HEK293 (cell line): ENCODE measurements around the gene ZFHX3.

ENCODE experiments used
- CTCF ChIA-PET: fragments of 350-600 bp; formaldehyde crosslinking; extraction: SDS; loops from one replicate; lab custom pipeline; 2021; ENCODE audit warnings: antibody characterized with exemption; lab: Yijun Ruan, JAX
- POLR2A ChIA-PET: fragments of 300-600 bp; formaldehyde crosslinking; extraction: SDS; loops from one replicate; lab custom pipeline; 2020; ENCODE audit warnings: antibody characterized with exemption, inconsistent platforms; lab: Yijun Ruan, JAX
- H3K27ac ChIP-seq: fragments of 200-500 bp; sonication (Bioruptor generic); 2 replicates; pipeline ENCODE4 v1.5.1; 2014; ENCODE audit warnings: low read depth, low read length, control low read depth, inconsistent platforms; ENCODE audit errors: extremely low read depth
- H3K36me3 ChIP-seq, 2 experiments: fragments of 200-500 bp in 1 of 2; sonication (Bioruptor generic) in 1 of 2; 1 replicate in 1 of 2; 2 replicates in 1 of 2; pipeline ENCODE4 v1.5.1; 2014 to 2017; ENCODE audit warnings: inconsistent platforms in 2 of 2, low read length in 2 of 2; ENCODE audit not compliant: control insufficient read depth in 2 of 2, insufficient read depth in 1 of 2
- H3K4me1 ChIP-seq: fragments of 200-500 bp; sonication (Bioruptor generic); 2 replicates; pipeline ENCODE4 v1.5.1; 2014; ENCODE audit warnings: mild to moderate bottlenecking, low read length, inconsistent platforms; ENCODE audit not compliant: control insufficient read depth, insufficient read depth
- H3K4me3 ChIP-seq: 2 replicates; pipeline ENCODE4 v1.5.1; 2011; ENCODE audit warnings: low read depth, mild to moderate bottlenecking, control low read depth, low read length, moderate library complexity
- H3K9me3 ChIP-seq: fragments of 200-500 bp; sonication (Bioruptor generic); 2 replicates; pipeline ENCODE4 v1.5.1; 2014; ENCODE audit warnings: low read depth, low read length, inconsistent platforms; ENCODE audit not compliant: control insufficient read depth, insufficient read depth
- KLF8 ChIP-seq: fragments of 450-650 bp; formaldehyde crosslinking; IDR thresholded peaks from 2 replicates; pipeline ENCODE4 v1.5.1; 2016; ENCODE audit warnings: missing biosample characterization, missing genetic modification characterization
- MYNN ChIP-seq: fragments of 450-650 bp; formaldehyde crosslinking; IDR thresholded peaks from 2 replicates; pipeline ENCODE4 v1.5.1; 2016; ENCODE audit warnings: missing biosample characterization, missing genetic modification characterization, borderline replicate concordance
- PRDM2 ChIP-seq: fragments of 450-650 bp; formaldehyde crosslinking; IDR thresholded peaks from 2 replicates; pipeline ENCODE4 v1.5.1; 2016; ENCODE audit warnings: missing biosample characterization, missing genetic modification characterization, borderline replicate concordance
- PRDM6 ChIP-seq: fragments of 450-650 bp; formaldehyde crosslinking; IDR thresholded peaks from 2 replicates; pipeline ENCODE4 v1.5.1; 2017; ENCODE audit warnings: missing biosample characterization, missing genetic modification characterization
- SCRT1 ChIP-seq: fragments of 450-650 bp; formaldehyde crosslinking; IDR thresholded peaks from 2 replicates; pipeline ENCODE4 v1.5.1; 2016; ENCODE audit warnings: missing biosample characterization, missing genetic modification characterization, borderline replicate concordance
- SETDB1 ChIP-seq: IDR thresholded peaks from one replicate; pipeline ENCODE4 v1.6.1; 2017; ENCODE audit warnings: mild to moderate bottlenecking, low read length, moderate library complexity, mixed read lengths; ENCODE audit not compliant: insufficient read length
- ZBTB48 ChIP-seq: fragments of 450-650 bp; formaldehyde crosslinking; IDR thresholded peaks from 2 replicates; pipeline ENCODE4 v1.5.1; 2016; ENCODE audit warnings: missing biosample characterization, missing genetic modification characterization
- ZNF221 ChIP-seq: fragments of 450-650 bp; formaldehyde crosslinking; IDR thresholded peaks from 2 replicates; pipeline ENCODE4 v1.5.1; 2017; ENCODE audit warnings: missing biosample characterization, missing genetic modification characterization, borderline replicate concordance
- ZNF274 ChIP-seq, 2 experiments: fragments of 200-500 bp in 1 of 2; fragments of 450-650 bp in 1 of 2; sonication (Bioruptor generic) in 1 of 2; formaldehyde crosslinking in 1 of 2; IDR thresholded peaks; 2 replicates each; pipeline versions ENCODE4 v1.5.1 to v1.6.1; 2014 to 2016; ENCODE audit warnings: borderline replicate concordance in 1 of 2, inconsistent platforms in 1 of 2, low read length in 1 of 2, missing biosample characterization in 1 of 2, missing genetic modification characterization in 1 of 2
- ZNF404 ChIP-seq: fragments of 450-650 bp; formaldehyde crosslinking; IDR thresholded peaks from 2 replicates; pipeline ENCODE4 v1.5.1; 2017; ENCODE audit warnings: missing biosample characterization, missing genetic modification characterization
- ZNF600 ChIP-seq: fragments of 450-650 bp; formaldehyde crosslinking; IDR thresholded peaks from 2 replicates; pipeline ENCODE4 v1.5.1; 2016; ENCODE audit warnings: missing biosample characterization, missing genetic modification characterization
- ZNF658 ChIP-seq: fragments of 450-650 bp; formaldehyde crosslinking; IDR thresholded peaks from 2 replicates; pipeline ENCODE4; 2016; ENCODE audit warnings: missing biosample characterization, missing genetic modification characterization
- TF ChIP-seq, protein P1 (sequence below): fragments of 450-650 bp; formaldehyde crosslinking; IDR thresholded peaks from 2 replicates; pipeline ENCODE4 v1.5.1; 2017; ENCODE audit warnings: missing biosample characterization, mild to moderate bottlenecking, missing genetic modification characterization, moderate library complexity
- TF ChIP-seq, protein P2 (sequence below): fragments of 450-650 bp; formaldehyde crosslinking; IDR thresholded peaks from 2 replicates; pipeline ENCODE4 v1.5.1; 2016; ENCODE audit warnings: missing biosample characterization, missing genetic modification characterization
- TF ChIP-seq, protein P3 (sequence below): fragments of 450-650 bp; formaldehyde crosslinking; IDR thresholded peaks from 2 replicates; pipeline ENCODE4 v1.5.0; 2017; ENCODE audit warnings: missing biosample characterization, missing genetic modification characterization, borderline replicate concordance

ZFHX3 gene, protein sequence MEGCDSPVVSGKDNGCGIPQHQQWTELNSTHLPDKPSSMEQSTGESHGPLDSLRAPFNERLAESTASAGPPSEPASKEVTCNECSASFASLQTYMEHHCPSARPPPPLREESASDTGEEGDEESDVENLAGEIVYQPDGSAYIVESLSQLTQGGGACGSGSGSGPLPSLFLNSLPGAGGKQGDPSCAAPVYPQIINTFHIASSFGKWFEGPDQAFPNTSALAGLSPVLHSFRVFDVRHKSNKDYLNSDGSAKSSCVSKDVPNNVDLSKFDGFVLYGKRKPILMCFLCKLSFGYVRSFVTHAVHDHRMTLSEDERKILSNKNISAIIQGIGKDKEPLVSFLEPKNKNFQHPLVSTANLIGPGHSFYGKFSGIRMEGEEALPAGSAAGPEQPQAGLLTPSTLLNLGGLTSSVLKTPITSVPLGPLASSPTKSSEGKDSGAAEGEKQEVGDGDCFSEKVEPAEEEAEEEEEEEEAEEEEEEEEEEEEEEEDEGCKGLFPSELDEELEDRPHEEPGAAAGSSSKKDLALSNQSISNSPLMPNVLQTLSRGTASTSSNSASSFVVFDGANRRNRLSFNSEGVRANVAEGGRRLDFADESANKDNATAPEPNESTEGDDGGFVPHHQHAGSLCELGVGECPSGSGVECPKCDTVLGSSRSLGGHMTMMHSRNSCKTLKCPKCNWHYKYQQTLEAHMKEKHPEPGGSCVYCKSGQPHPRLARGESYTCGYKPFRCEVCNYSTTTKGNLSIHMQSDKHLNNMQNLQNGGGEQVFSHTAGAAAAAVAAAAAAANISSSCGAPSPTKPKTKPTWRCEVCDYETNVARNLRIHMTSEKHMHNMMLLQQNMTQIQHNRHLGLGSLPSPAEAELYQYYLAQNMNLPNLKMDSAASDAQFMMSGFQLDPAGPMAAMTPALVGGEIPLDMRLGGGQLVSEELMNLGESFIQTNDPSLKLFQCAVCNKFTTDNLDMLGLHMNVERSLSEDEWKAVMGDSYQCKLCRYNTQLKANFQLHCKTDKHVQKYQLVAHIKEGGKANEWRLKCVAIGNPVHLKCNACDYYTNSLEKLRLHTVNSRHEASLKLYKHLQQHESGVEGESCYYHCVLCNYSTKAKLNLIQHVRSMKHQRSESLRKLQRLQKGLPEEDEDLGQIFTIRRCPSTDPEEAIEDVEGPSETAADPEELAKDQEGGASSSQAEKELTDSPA (N-terminal part only)

DNA sequence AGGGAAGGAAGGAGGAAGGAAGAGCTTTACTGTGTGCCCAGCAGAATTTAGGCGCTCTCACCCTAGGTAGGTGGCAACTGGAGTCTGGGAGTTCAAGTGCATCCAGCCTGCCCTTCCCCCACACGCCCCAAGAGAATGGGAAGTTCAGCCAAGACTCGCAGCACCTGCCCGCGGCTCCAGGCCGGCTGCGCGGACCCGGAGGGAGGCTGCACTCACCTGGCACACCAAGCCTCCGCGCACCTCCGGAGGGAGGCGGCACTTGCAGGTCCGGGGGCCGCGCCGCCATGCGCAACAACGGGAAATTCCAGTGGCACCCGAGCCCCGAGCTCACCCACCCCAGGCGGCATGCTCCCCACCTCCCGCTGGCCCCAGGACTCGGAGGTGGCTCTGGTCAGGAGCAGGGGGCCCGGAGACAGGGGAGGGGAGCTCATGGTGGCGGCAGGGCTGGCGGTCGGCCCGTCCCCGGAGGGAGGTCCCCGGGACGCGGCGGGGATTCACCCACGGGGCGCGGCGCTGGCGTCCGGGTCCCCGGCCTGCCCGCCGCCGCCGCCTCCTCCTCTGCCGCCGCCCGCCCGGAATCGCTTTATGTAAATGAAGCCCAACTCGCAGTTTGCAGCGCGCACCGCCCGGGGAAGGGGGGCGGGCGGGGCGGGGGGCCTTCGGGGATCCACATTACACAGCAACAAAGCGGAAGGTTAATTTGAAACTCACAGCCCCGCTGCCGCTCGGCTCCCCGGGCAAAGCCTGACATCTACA is at the start of gene ZFHX3:
Gene ZFHX3 (minus strand): TSS at position 593 of the 756 bp plus-strand sequence. CDS start 87,983 bp downstream, outside the sequence.
- POLR2A ChIA-PET = interaction anchor here (0.5 to 1.7 kb wide), 5 partner anchors 9 to 594 kb away, joined by 3 to 6 read pairs (median 4); no protein-coding TSS in a partner anchor
- Histone ChIP-seq H3K4me3 (peak within 1 kb of the TSS; percentile 76), H3K4me1 (peaks cover 45% of the 10 kb centered on the region), H3K27ac (peak within 1 kb of the TSS; percentile 92), H3K36me3 (no peaks in the 10 kb centered on the region), H3K9me3 (no peaks in the 10 kb centered on the region)
- CTCF ChIA-PET = interaction anchor here (0.7 to 1.4 kb wide), 6 partner anchors 14 to 490 kb away, joined by 3 to 5 read pairs (median 3); no protein-coding TSS in a partner anchor
- TF ChIP-seq ZNF274 (IDR thresholded peaks at IDR 0.05; ENCODE audit: low read length) (no peak), ZNF274 (tag by site-specific recombination; IDR thresholded peaks at IDR 0.05; ENCODE audit: borderline replicate concordance) (no peak), ZNF658 (tag by site-specific recombination) (no peak), ZNF600 (tag by site-specific recombination) (peak; percentile 65), PRDM6 (no peak), KLF8 (peak; percentile 15; the same call in 1 of the 2 replicates), ZBTB48 (tag by site-specific recombination) (peak; percentile 56; the same call in 1 of the 2 replicates), SETDB1 (no peak), PRDM2 (tag by site-specific recombination) (0 out of 2 replicates have a peak, but pooled peaks have one; percentile 89), ZNF404 (tag by site-specific recombination) (no peak), SCRT1 (tag by site-specific recombination) (no peak), MYNN (tag by site-specific recombination) (no peak), ZNF221 (tag by site-specific recombination) (no peak)
- TF ChIP-seq, protein P1, sequence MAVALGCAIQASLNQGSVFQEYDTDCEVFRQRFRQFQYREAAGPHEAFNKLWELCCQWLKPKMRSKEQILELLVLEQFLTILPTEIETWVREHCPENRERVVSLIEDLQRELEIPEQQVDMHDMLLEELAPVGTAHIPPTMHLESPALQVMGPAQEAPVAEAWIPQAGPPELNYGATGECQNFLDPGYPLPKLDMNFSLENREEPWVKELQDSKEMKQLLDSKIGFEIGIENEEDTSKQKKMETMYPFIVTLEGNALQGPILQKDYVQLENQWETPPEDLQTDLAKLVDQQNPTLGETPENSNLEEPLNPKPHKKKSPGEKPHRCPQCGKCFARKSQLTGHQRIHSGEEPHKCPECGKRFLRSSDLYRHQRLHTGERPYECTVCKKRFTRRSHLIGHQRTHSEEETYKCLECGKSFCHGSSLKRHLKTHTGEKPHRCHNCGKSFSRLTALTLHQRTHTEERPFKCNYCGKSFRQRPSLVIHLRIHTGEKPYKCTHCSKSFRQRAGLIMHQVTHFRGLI (tag by site-specific recombination) = 0 out of 2 replicates have a peak, but pooled peaks have one; percentile 16
- TF ChIP-seq, protein P2, sequence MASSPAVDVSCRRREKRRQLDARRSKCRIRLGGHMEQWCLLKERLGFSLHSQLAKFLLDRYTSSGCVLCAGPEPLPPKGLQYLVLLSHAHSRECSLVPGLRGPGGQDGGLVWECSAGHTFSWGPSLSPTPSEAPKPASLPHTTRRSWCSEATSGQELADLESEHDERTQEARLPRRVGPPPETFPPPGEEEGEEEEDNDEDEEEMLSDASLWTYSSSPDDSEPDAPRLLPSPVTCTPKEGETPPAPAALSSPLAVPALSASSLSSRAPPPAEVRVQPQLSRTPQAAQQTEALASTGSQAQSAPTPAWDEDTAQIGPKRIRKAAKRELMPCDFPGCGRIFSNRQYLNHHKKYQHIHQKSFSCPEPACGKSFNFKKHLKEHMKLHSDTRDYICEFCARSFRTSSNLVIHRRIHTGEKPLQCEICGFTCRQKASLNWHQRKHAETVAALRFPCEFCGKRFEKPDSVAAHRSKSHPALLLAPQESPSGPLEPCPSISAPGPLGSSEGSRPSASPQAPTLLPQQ (tag by site-specific recombination) = 0 out of 2 replicates have a peak, but pooled peaks have one; percentile 12
- TF ChIP-seq, protein P3, sequence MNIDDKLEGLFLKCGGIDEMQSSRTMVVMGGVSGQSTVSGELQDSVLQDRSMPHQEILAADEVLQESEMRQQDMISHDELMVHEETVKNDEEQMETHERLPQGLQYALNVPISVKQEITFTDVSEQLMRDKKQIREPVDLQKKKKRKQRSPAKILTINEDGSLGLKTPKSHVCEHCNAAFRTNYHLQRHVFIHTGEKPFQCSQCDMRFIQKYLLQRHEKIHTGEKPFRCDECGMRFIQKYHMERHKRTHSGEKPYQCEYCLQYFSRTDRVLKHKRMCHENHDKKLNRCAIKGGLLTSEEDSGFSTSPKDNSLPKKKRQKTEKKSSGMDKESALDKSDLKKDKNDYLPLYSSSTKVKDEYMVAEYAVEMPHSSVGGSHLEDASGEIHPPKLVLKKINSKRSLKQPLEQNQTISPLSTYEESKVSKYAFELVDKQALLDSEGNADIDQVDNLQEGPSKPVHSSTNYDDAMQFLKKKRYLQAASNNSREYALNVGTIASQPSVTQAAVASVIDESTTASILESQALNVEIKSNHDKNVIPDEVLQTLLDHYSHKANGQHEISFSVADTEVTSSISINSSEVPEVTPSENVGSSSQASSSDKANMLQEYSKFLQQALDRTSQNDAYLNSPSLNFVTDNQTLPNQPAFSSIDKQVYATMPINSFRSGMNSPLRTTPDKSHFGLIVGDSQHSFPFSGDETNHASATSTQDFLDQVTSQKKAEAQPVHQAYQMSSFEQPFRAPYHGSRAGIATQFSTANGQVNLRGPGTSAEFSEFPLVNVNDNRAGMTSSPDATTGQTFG (tag by site-specific recombination) = no peak
